GM10266 (cell line): ENCODE data around the gene DUSP10.

Experiments used
- DNase-seq: peaks from one replicate; pipeline ENCODE4 v3.0.0; 2012; ENCODE audit errors: extremely low spot score
- CTCF ChIP-seq: IDR thresholded peaks from 2 replicates; pipeline ENCODE4 v1.5.1; 2012; ENCODE audit warnings: mild to moderate bottlenecking, low read depth; ENCODE audit not compliant: control insufficient read depth, insufficient read depth; ENCODE audit errors: missing control alignments

The DUSP10 gene

GRCh38 chr1:221776495-221777301 is 34.8 kb upstream of the DUSP10 start:
- DNase-seq, result peak; percentile 27
- TF ChIP-seq CTCF, result no peak

- no peak for DNase-seq
- TF ChIP-seq CTCF, result no peak
These were observed 33.3 kb upstream of the DUSP10 start for GRCh38 chr1:221775206-221775605.

- TF ChIP-seq CTCF, result no peak
- DNase-seq, result no peak
These were observed 32.4 kb upstream of the DUSP10 start for GRCh38 chr1:221774054-221774842.

- DNase-seq, result no peak
- TF ChIP-seq CTCF, result no peak
These were observed 31.5 kb upstream of the DUSP10 start for GRCh38 chr1:221773383-221773782.

GRCh38 chr1:221772117-221772516 is 30.2 kb upstream of the DUSP10 start:
- no peak for DNase-seq
- no peak for TF ChIP-seq CTCF

GRCh38 chr1:221768444-221769066 is 26.7 kb upstream of the DUSP10 start:
- TF ChIP-seq CTCF, result no peak
- DNase-seq, result no peak
